ENCODE measurements around the gene AFG3L2. TPM values are rescaled to one million over a fixed set of nuclear protein-coding genes. Genes with fewer than 3 reads are reported as not detected.
"Not testable (repeated sequence)": the region's sequence is repeated elsewhere in the genome, so short reads cannot be mapped to it uniquely, and the experiment has no call there.

AFG3L2 gene
- 29.2 and 35.7 TPM in 2 replicates for total RNA-seq (2014; rRNA removed; shearing (Covaris generic))

- DNase-seq (ENCODE audit: low read depth) = peak; percentile 96
These were observed at the start of gene AFG3L2 for GRCh38 chr18:12376754-12377555. AFG3L2 (minus strand) TSS chr18:12377227; CDS start chr18:12377082, 145 bp downstream.

- DNase-seq (ENCODE audit: low read depth) = no peak
These were observed 47.2 kb upstream of the AFG3L2 start for GRCh38 chr18:12424252-12424651.

- no peak for DNase-seq (ENCODE audit: low read depth)
These were observed 46.8 kb upstream of the AFG3L2 start for GRCh38 chr18:12423820-12424219.

GRCh38 chr18:12423393-12423792 lies 46.4 kb upstream of the AFG3L2 start:
- no peak for DNase-seq (ENCODE audit: low read depth)

- DNase-seq (ENCODE audit: low read depth) = no peak
These were observed 45.9 kb upstream of the AFG3L2 start for GRCh38 chr18:12422936-12423335.

- no peak for DNase-seq (ENCODE audit: low read depth)
These were observed 44.7 kb upstream of the AFG3L2 start for GRCh38 chr18:12421732-12422131.

- no peak for DNase-seq (ENCODE audit: low read depth)
These were observed 43.9 kb upstream of the AFG3L2 start for GRCh38 chr18:12420821-12421421.

- no peak for DNase-seq (ENCODE audit: low read depth)
These were observed 40.7 kb upstream of the AFG3L2 start for GRCh38 chr18:12417687-12418086.

- DNase-seq (ENCODE audit: low read depth) = no peak
These were observed 39.2 kb upstream of the AFG3L2 start for GRCh38 chr18:12416098-12416729.

- no peak for DNase-seq (ENCODE audit: low read depth)
These were observed 34.4 kb upstream of the AFG3L2 start for GRCh38 chr18:12411456-12411855.

- not testable (repeated sequence) for DNase-seq (ENCODE audit: low read depth)
These were observed 33.7 kb upstream of the AFG3L2 start for GRCh38 chr18:12410747-12411146.

- peak; percentile 12 for DNase-seq (ENCODE audit: low read depth)
These were observed 33.1 kb upstream of the AFG3L2 start for GRCh38 chr18:12410081-12410481.

- no peak for DNase-seq (ENCODE audit: low read depth)
These were observed 32.4 kb upstream of the AFG3L2 start for GRCh38 chr18:12409469-12409868.

GRCh38 chr18:12408247-12408869 lies 31.3 kb upstream of the AFG3L2 start:
- no peak for DNase-seq (ENCODE audit: low read depth)

GRCh38 chr18:12406371-12407111 lies 29.5 kb upstream of the AFG3L2 start:
- no peak for DNase-seq (ENCODE audit: low read depth)

- peak; percentile 14 for DNase-seq (ENCODE audit: low read depth)
These were observed 28.0 kb upstream of the AFG3L2 start for GRCh38 chr18:12405066-12405465.

- DNase-seq (ENCODE audit: low read depth) = peak; percentile 88
These were observed 26.8 kb upstream of the AFG3L2 start for GRCh38 chr18:12403601-12404506.

- DNase-seq (ENCODE audit: low read depth) = no peak
These were observed 24.9 kb upstream of the AFG3L2 start for GRCh38 chr18:12401881-12402280.

GRCh38 chr18:12399231-12399630 lies 22.2 kb upstream of the AFG3L2 start:
- no peak for DNase-seq (ENCODE audit: low read depth)

GRCh38 chr18:12398625-12399024 lies 21.6 kb upstream of the AFG3L2 start:
- DNase-seq (ENCODE audit: low read depth) = no peak

- no peak for DNase-seq (ENCODE audit: low read depth)
These were observed 20.8 kb upstream of the AFG3L2 start for GRCh38 chr18:12397793-12398192.

All from RPMI7951 (cell line).